B cell (primary cell): ENCODE measurements around the gene HECA.

Experiments
- EZH2 ChIP-seq: IDR thresholded peaks from 2 replicates; pipeline ENCODE4 v1.6.1; 2012; ENCODE audit warnings: borderline replicate concordance, low read depth, mild to moderate bottlenecking, moderate library complexity, low read length; ENCODE audit not compliant: insufficient read depth, poor library complexity, severe bottlenecking
- TF ChIP-seq, protein P1 (sequence below): fragments of 200-600 bp; IDR thresholded peaks from one replicate; pipeline ENCODE4 v1.8.0; 2022; ENCODE audit warnings: antibody characterized with exemption, mild to moderate bottlenecking

DNA sequence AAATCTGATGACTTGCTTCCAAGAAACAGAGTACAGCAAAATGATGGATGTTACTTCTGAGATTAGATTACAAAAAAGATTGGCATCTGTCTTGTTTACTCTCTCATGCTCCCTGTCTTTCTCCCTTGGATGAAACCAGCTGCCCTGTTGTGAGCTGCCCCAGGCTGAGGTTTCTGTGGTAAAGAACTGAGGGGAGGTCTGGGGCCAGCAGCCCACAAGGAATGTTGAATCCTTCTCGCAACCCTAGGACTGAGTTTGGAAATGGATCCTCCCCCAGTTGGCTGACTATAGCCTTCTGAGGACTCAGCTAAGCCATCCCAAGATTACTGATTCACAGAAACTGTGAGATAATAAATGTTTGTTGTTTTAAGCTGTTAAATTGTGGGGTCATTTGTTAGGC lies 5.6 kb upstream of the HECA start:
- TF ChIP-seq, protein P1, sequence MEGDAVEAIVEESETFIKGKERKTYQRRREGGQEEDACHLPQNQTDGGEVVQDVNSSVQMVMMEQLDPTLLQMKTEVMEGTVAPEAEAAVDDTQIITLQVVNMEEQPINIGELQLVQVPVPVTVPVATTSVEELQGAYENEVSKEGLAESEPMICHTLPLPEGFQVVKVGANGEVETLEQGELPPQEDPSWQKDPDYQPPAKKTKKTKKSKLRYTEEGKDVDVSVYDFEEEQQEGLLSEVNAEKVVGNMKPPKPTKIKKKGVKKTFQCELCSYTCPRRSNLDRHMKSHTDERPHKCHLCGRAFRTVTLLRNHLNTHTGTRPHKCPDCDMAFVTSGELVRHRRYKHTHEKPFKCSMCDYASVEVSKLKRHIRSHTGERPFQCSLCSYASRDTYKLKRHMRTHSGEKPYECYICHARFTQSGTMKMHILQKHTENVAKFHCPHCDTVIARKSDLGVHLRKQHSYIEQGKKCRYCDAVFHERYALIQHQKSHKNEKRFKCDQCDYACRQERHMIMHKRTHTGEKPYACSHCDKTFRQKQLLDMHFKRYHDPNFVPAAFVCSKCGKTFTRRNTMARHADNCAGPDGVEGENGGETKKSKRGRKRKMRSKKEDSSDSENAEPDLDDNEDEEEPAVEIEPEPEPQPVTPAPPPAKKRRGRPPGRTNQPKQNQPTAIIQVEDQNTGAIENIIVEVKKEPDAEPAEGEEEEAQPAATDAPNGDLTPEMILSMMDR, result no peak
- TF ChIP-seq EZH2, result no peak
